ENCODE data around the gene DCPS.

Gene DCPS

GRCh38 chr11:126327281-126328000, 23.6 kb downstream of the DCPS start:
- H3K4me1 Mint-ChIP-seq (ENCODE audit: low read depth): no peaks in the 10 kb centered on the region
- intact Hi-C loops (cut with micrococcal nuclease): no loop called here
- H3K9me3 Mint-ChIP-seq: no peaks in the 10 kb centered on the region
- H3K27me3 Mint-ChIP-seq: no peaks in the 10 kb centered on the region
- no peak overlapping the region for H3K4me3 Mint-ChIP-seq
- peaks cover 45% of the 10 kb centered on the region for H3K36me3 Mint-ChIP-seq (ENCODE audit: low read depth)
- H3K27ac Mint-ChIP-seq: no peak overlapping the region

- H3K27ac Mint-ChIP-seq: no peak overlapping the region
- intact Hi-C loops (cut with micrococcal nuclease): no loop called here
- no peak overlapping the region for H3K4me3 Mint-ChIP-seq
- peaks cover 50% of the 10 kb centered on the region for H3K36me3 Mint-ChIP-seq (ENCODE audit: low read depth)
- H3K9me3 Mint-ChIP-seq: no peaks in the 10 kb centered on the region
- H3K4me1 Mint-ChIP-seq (ENCODE audit: low read depth): no peaks in the 10 kb centered on the region
- H3K27me3 Mint-ChIP-seq: no peaks in the 10 kb centered on the region
Observed at GRCh38 chr11:126328001-126328390, 24.1 kb downstream of the DCPS start.

GRCh38 chr11:126328444-126328843, 24.6 kb downstream of the DCPS start:
- H3K27ac Mint-ChIP-seq: no peak overlapping the region
- no peaks in the 10 kb centered on the region for H3K9me3 Mint-ChIP-seq
- H3K27me3 Mint-ChIP-seq: no peaks in the 10 kb centered on the region
- no peaks in the 10 kb centered on the region for H3K4me1 Mint-ChIP-seq (ENCODE audit: low read depth)
- H3K36me3 Mint-ChIP-seq (ENCODE audit: low read depth): peaks cover 54% of the 10 kb centered on the region
- H3K4me3 Mint-ChIP-seq: no peak overlapping the region
- intact Hi-C loops (cut with micrococcal nuclease): no loop called here

- no peaks in the 10 kb centered on the region for H3K9me3 Mint-ChIP-seq
- H3K27me3 Mint-ChIP-seq: no peaks in the 10 kb centered on the region
- peaks cover 55% of the 10 kb centered on the region for H3K36me3 Mint-ChIP-seq (ENCODE audit: low read depth)
- H3K4me1 Mint-ChIP-seq (ENCODE audit: low read depth): no peaks in the 10 kb centered on the region
- H3K27ac Mint-ChIP-seq: no peak overlapping the region
- intact Hi-C loops (cut with micrococcal nuclease): no loop called here
- H3K4me3 Mint-ChIP-seq: no peak overlapping the region
Observed at GRCh38 chr11:126328938-126329643, 25.2 kb downstream of the DCPS start.

- no peak overlapping the region for H3K4me3 Mint-ChIP-seq
- no peaks in the 10 kb centered on the region for H3K27me3 Mint-ChIP-seq
- peaks cover 57% of the 10 kb centered on the region for H3K36me3 Mint-ChIP-seq (ENCODE audit: low read depth)
- H3K27ac Mint-ChIP-seq: no peak overlapping the region
- intact Hi-C loops (cut with micrococcal nuclease): no loop called here
- no peaks in the 10 kb centered on the region for H3K9me3 Mint-ChIP-seq
- H3K4me1 Mint-ChIP-seq (ENCODE audit: low read depth): no peaks in the 10 kb centered on the region
Observed at GRCh38 chr11:126329644-126330211, 25.9 kb downstream of the DCPS start.

- H3K36me3 Mint-ChIP-seq (ENCODE audit: low read depth): peaks cover 71% of the 10 kb centered on the region
- no peak overlapping the region for H3K4me3 Mint-ChIP-seq
- intact Hi-C loops (cut with micrococcal nuclease): no loop called here
Observed at GRCh38 chr11:126331286-126331685, 27.4 kb downstream of the DCPS start.

GRCh38 chr11:126332221-126332711, 28.4 kb downstream of the DCPS start:
- peaks cover 14% of the 10 kb centered on the region for H3K4me1 Mint-ChIP-seq (ENCODE audit: low read depth)
- H3K9me3 Mint-ChIP-seq: no peaks in the 10 kb centered on the region
- H3K27me3 Mint-ChIP-seq: no peaks in the 10 kb centered on the region
- peaks cover 69% of the 10 kb centered on the region for H3K36me3 Mint-ChIP-seq (ENCODE audit: low read depth)
- no peak overlapping the region for H3K4me3 Mint-ChIP-seq
- intact Hi-C loops (cut with micrococcal nuclease): no loop called here
- H3K27ac Mint-ChIP-seq: no peak overlapping the region

More at GRCh38 chr11:126331286-126331685, 27.4 kb downstream of the DCPS start:
- Mint-ChIP-seq H3K27ac (no peak overlapping the region), H3K27me3 (no peaks in the 10 kb centered on the region), H3K4me1 (ENCODE audit: low read depth) (peaks cover 4% of the 10 kb centered on the region), H3K9me3 (no peaks in the 10 kb centered on the region)

- no peak overlapping the region for H3K27ac Mint-ChIP-seq
- H3K36me3 Mint-ChIP-seq (ENCODE audit: low read depth): peaks cover 66% of the 10 kb centered on the region
- H3K9me3 Mint-ChIP-seq: no peaks in the 10 kb centered on the region
- no peaks in the 10 kb centered on the region for H3K27me3 Mint-ChIP-seq
- intact Hi-C loops (cut with micrococcal nuclease): no loop called here
- H3K4me3 Mint-ChIP-seq: no peak overlapping the region
- H3K4me1 Mint-ChIP-seq (ENCODE audit: low read depth): peaks cover 22% of the 10 kb centered on the region
Observed at GRCh38 chr11:126333142-126333541, 29.3 kb downstream of the DCPS start.

GRCh38 chr11:126334659-126335462, 31.0 kb downstream of the DCPS start:
- H3K4me1 Mint-ChIP-seq (ENCODE audit: low read depth): peaks cover 22% of the 10 kb centered on the region
- H3K27ac Mint-ChIP-seq: no peak overlapping the region
- H3K27me3 Mint-ChIP-seq: no peaks in the 10 kb centered on the region
- H3K36me3 Mint-ChIP-seq (ENCODE audit: low read depth): peaks cover 72% of the 10 kb centered on the region
- no peaks in the 10 kb centered on the region for H3K9me3 Mint-ChIP-seq
- intact Hi-C loops (cut with micrococcal nuclease): no loop called here
- no peak overlapping the region for H3K4me3 Mint-ChIP-seq

GRCh38 chr11:126335463-126335760, 31.6 kb downstream of the DCPS start:
- Mint-ChIP-seq H3K27me3 (no peaks in the 10 kb centered on the region), H3K9me3 (no peaks in the 10 kb centered on the region), H3K36me3 (ENCODE audit: low read depth) (peaks cover 78% of the 10 kb centered on the region), H3K4me3 (no peak overlapping the region), H3K27ac (no peak overlapping the region), H3K4me1 (ENCODE audit: low read depth) (peaks cover 22% of the 10 kb centered on the region)
- intact Hi-C loops (cut with micrococcal nuclease): no loop called here

GRCh38 chr11:126336138-126336541, 32.3 kb downstream of the DCPS start:
- Mint-ChIP-seq H3K9me3 (no peaks in the 10 kb centered on the region), H3K27me3 (no peaks in the 10 kb centered on the region), H3K4me3 (no peak overlapping the region), H3K4me1 (ENCODE audit: low read depth) (peaks cover 22% of the 10 kb centered on the region), H3K36me3 (ENCODE audit: low read depth) (peaks cover 83% of the 10 kb centered on the region), H3K27ac (no peak overlapping the region)
- intact Hi-C loops (cut with micrococcal nuclease): no loop called here

- intact Hi-C loops (cut with micrococcal nuclease): no loop called here
- no peak overlapping the region for H3K4me3 Mint-ChIP-seq
- H3K36me3 Mint-ChIP-seq (ENCODE audit: low read depth): peaks cover 83% of the 10 kb centered on the region
- H3K27ac Mint-ChIP-seq: no peak overlapping the region
- H3K4me1 Mint-ChIP-seq (ENCODE audit: low read depth): peaks cover 28% of the 10 kb centered on the region
- H3K9me3 Mint-ChIP-seq: no peaks in the 10 kb centered on the region
- H3K27me3 Mint-ChIP-seq: no peaks in the 10 kb centered on the region
Observed at GRCh38 chr11:126336671-126337101, 32.8 kb downstream of the DCPS start.

GRCh38 chr11:126337126-126337473, 33.2 kb downstream of the DCPS start:
- H3K4me1 Mint-ChIP-seq (ENCODE audit: low read depth): peaks cover 32% of the 10 kb centered on the region
- no peaks in the 10 kb centered on the region for H3K9me3 Mint-ChIP-seq
- intact Hi-C loops (cut with micrococcal nuclease): no loop called here
- H3K27ac Mint-ChIP-seq: no peak overlapping the region
- no peak overlapping the region for H3K4me3 Mint-ChIP-seq
- no peaks in the 10 kb centered on the region for H3K27me3 Mint-ChIP-seq
- H3K36me3 Mint-ChIP-seq (ENCODE audit: low read depth): peaks cover 83% of the 10 kb centered on the region
